GM12878 (cell line): ENCODE data around the gene GNA15. TPM values are rescaled to one million over a fixed set of nuclear protein-coding genes. Genes with fewer than 3 reads are reported as not detected.

ENCODE experiments used
- ATAC-seq: fragments of 200-7000 bp; cut with Tn5 transposase; 3 replicates; pipeline ENCODE4 v1.9.1; 2020; ENCODE audit warnings: mild to moderate bottlenecking, moderate library complexity
- BruUV-seq: library from RNA; stranded (reverse); fragments of 400-500 nt; replicated peaks from 2 replicates; lab custom pipeline; 2021; lab: Mats Ljungman, UMichigan
- CTCF ChIA-PET: fragments of 300-600 bp; sonication (Branson Sonifier 250); formaldehyde crosslinking; extraction: SDS; loops from one replicate; lab custom pipeline; 2021; ENCODE audit warnings: inconsistent platforms; lab: Yijun Ruan, JAX
- POLR2A ChIA-PET: fragments of 350-600 bp; formaldehyde crosslinking; extraction: SDS; loops from one replicate; lab custom pipeline; 2021; ENCODE audit warnings: inconsistent platforms; lab: Charles Lee
- RAD21 ChIA-PET: fragments of 300-600 bp; sonication (Branson Sonifier 250); formaldehyde crosslinking; loops from one replicate; lab custom pipeline; 2023; ENCODE audit warnings: antibody characterized with exemption; ENCODE audit not compliant: unreplicated experiment; lab: Charles Lee
- SMC1A ChIA-PET: fragments of 300-600 bp; sonication (Branson Sonifier 250); formaldehyde crosslinking; loops from one replicate; lab custom pipeline; 2023; ENCODE audit not compliant: unreplicated experiment, uncharacterized antibody; lab: Charles Lee
- DNase-seq: peaks from one replicate; pipeline ENCODE4 v3.0.0-alpha.2; 2011; ENCODE audit warnings: low read depth, low spot score
- FAIRE-seq: peaks from 3 replicates; lab custom pipeline; 2011; peaks lifted over from hg19 to GRCh38; lab: Jason Lieb, UNC
- H2AFZ ChIP-seq: 2 replicates; pipeline ENCODE4 v1.6.0; 2011; ENCODE audit warnings: low read depth, low read length, control low read depth; ENCODE audit not compliant: control insufficient read depth
- H3K27ac ChIP-seq: 2 replicates; pipeline ENCODE4 v1.5.1; 2011; ENCODE audit warnings: control low read depth; ENCODE audit not compliant: control insufficient read depth, insufficient read depth
- H3K27me3 ChIP-seq, 2 experiments: replicated peaks in 1 of 2; 2 replicates each; pipeline versions ENCODE4 v1.6.0 to v1.6.1; 2011; ENCODE audit warnings: low read length in 1 of 2; ENCODE audit not compliant: control insufficient read depth in 2 of 2, insufficient read depth in 2 of 2
- H3K36me3 ChIP-seq, 2 experiments: 2 replicates each; pipeline ENCODE4 v1.5.1; 2011; ENCODE audit warnings: low read length in 1 of 2; ENCODE audit not compliant: control insufficient read depth in 2 of 2, insufficient read depth in 2 of 2
- H3K4me1 ChIP-seq: 2 replicates; pipeline ENCODE4 v1.6.1; 2011; ENCODE audit warnings: mild to moderate bottlenecking, low read length, moderate library complexity, mixed read lengths; ENCODE audit not compliant: control insufficient read depth, insufficient read depth
- H3K4me2 ChIP-seq: 2 replicates; pipeline ENCODE4 v1.6.0; 2011; ENCODE audit warnings: control low read depth; ENCODE audit not compliant: control insufficient read depth, insufficient read depth
- H3K4me3 ChIP-seq: fragments of 200-600 bp; sonication (generic); 2 replicates; pipeline ENCODE4 v1.5.1; 2016
- H3K79me2 ChIP-seq: 2 replicates; pipeline ENCODE4 v1.6.0; 2011; ENCODE audit warnings: low read length; ENCODE audit not compliant: control insufficient read depth, insufficient read depth
- H3K9ac ChIP-seq: 2 replicates; pipeline ENCODE4 v1.8.0; 2011; ENCODE audit warnings: low read length, control low read depth, mixed read lengths; ENCODE audit not compliant: control insufficient read depth, insufficient read depth
- H3K9me3 ChIP-seq: replicated peaks from 3 replicates; pipeline ENCODE4 v1.5.1; 2011; ENCODE audit warnings: mild to moderate bottlenecking, low read length; ENCODE audit not compliant: control insufficient read depth, insufficient read depth
- H4K20me1 ChIP-seq: 2 replicates; pipeline ENCODE4 v1.6.0; 2011; ENCODE audit not compliant: control insufficient read depth, insufficient read depth
- BRCA1 ChIP-seq: IDR thresholded peaks from 2 replicates; pipeline ENCODE4 v1.6.1; 2011; ENCODE audit warnings: low read depth, low read length, improper control_type of control experiment
- FOXM1 ChIP-seq: IDR thresholded peaks from 2 replicates; pipeline ENCODE4 v1.6.1; 2012; ENCODE audit warnings: low read depth, mild to moderate bottlenecking, inconsistent platforms, low read length, moderate library complexity
- HDGF ChIP-seq: fragments of 450-650 bp; IDR thresholded peaks from 2 replicates; pipeline ENCODE4 v1.6.1; 2016; ENCODE audit warnings: antibody characterized with exemption
- IKZF1 ChIP-seq: fragments of 450-650 bp; conservative IDR thresholded peaks from 2 replicates; pipeline ENCODE4 v1.6.1; 2017; ENCODE audit warnings: antibody characterized with exemption, mild to moderate bottlenecking
- JUND ChIP-seq: IDR thresholded peaks from 2 replicates; pipeline ENCODE4 v1.6.1; 2012; ENCODE audit warnings: low read depth, mild to moderate bottlenecking, low read length, improper control_type of control experiment, moderate library complexity
- PAX5 ChIP-seq: IDR thresholded peaks from 2 replicates; pipeline ENCODE4 v1.6.1; 2011; ENCODE audit warnings: low read depth, low read length, borderline replicate concordance
- POU2F2 ChIP-seq: IDR thresholded peaks from 3 replicates; pipeline ENCODE4 v1.6.1; 2011; ENCODE audit warnings: low read depth, mild to moderate bottlenecking, low read length, borderline replicate concordance
- RCOR1 ChIP-seq: conservative IDR thresholded peaks from 2 replicates; pipeline ENCODE4 v1.6.1; 2012; ENCODE audit warnings: low read depth, low read length, improper control_type of control experiment
- TAF1 ChIP-seq: IDR thresholded peaks from 2 replicates; pipeline ENCODE4 v1.6.1; 2011; ENCODE audit warnings: mild to moderate bottlenecking, low read depth, low read length, borderline replicate concordance
- WGBS: methylation state at CpG from one replicate; pipeline ENCODE4 v1.1.6; 2016; ENCODE audit warnings: low lambda C conversion rate; ENCODE audit not compliant: insufficient replicate concordance, insufficient coverage; ENCODE audit errors: missing lambda C conversion rate; 5-methylcytosine and 5-hydroxymethylcytosine counted together
- in situ Hi-C: fragments of 300-500 bp; cut with MboI; formaldehyde crosslinking; loops from 9 replicates; pipeline ENCODE4 v1.14.3; 2018; ENCODE audit warnings: mixed read lengths
- intact Hi-C: fragments of 100-400 bp; cut with micrococcal nuclease; formaldehyde crosslinking; loops from one replicate; pipeline ENCODE4 v1.14.2; 2022; ENCODE audit not compliant: unreplicated experiment
- polyA plus RNA-seq, 11 experiments: library from polyadenylated mRNA; depleted of rRNA in 4 of 11; unstranded in 6 of 11; stranded (reverse) in 5 of 11; fragments of >200 nt; fragmentation: Nextera tagmentation in 4 of 11; fragmentation: Illumina TruSeq in 1 of 11; extraction: Ambion mirVana in 4 of 11; extraction: Trizol in 1 of 11; gene quantifications; 1 replicate in 1 of 11; 2 replicates in 10 of 11; pipeline versions ENCODE4 v1.2.1 to v1.2.3, GENCODE V29; 2011 to 2016; ENCODE audit warnings: inconsistent platforms in 2 of 11, missing spikeins in 2 of 11, low read depth in 1 of 11
- total RNA-seq, 4 experiments: library from RNA; depleted of rRNA in 3 of 4; stranded (reverse); fragments of >200 nt in 3 of 4; fragmentation: Illumina TruSeq in 1 of 4; extraction: Trizol in 1 of 4; gene quantifications; 2 replicates each; pipeline versions ENCODE4 v1.2.1 to v1.2.3, GENCODE V29; 2013 to 2021
- TF ChIP-seq, protein P1 (sequence below): fragments of 450-650 bp; IDR thresholded peaks from 2 replicates; pipeline ENCODE4 v1.6.1; 2017; ENCODE audit warnings: mild to moderate bottlenecking, moderate library complexity

GNA15 gene
- total and polyA plus RNA-seq, 10 of the 15 experiments (the other 5 are each of a cell fraction or from before 2014, with no cell fraction given) = 0.42 to 18.0 (median 9.4) TPM

GRCh38 chr19:3176715-3177501 lies 41.1 kb downstream of the GNA15 start:
- WGBS = 38% methylated on average over 10 of the region's 11 CpGs
- peak overlapping the region; percentile 42 for H3K9ac ChIP-seq
- no peaks in the 10 kb centered on the region for H3K36me3 ChIP-seq
- TF ChIP-seq BRCA1 (no peak), HDGF (peak; percentile 76; the same call in 1 of the 2 replicates), RCOR1 (no peak)
- H3K27me3 ChIP-seq = no peaks in the 10 kb centered on the region
- DNase-seq (no peak), ATAC-seq (peak; percentile 5; the same call in 1 of the 3 replicates), FAIRE-seq (no peak)
- H3K27ac ChIP-seq = peak overlapping the region; percentile 69
- in situ Hi-C loops = no loop called here
- peaks cover 45% of the 10 kb centered on the region for H3K79me2 ChIP-seq
- no TSS peak for BruUV-seq
- peak overlapping the region; percentile 75 for H3K4me2 ChIP-seq
- H4K20me1 ChIP-seq = no peaks in the 10 kb centered on the region; the same call in 1 of the 2 replicates
- RAD21 ChIA-PET = no interaction called here
- intact Hi-C loops = no loop called here
- SMC1A ChIA-PET = no interaction called here
- H3K9me3 ChIP-seq = no peaks in the 10 kb centered on the region
- H2AFZ ChIP-seq = no peak overlapping the region; the same call in 1 of the 2 replicates
- H3K4me1 ChIP-seq = peaks cover 22% of the 10 kb centered on the region
- CTCF ChIA-PET = interaction anchor here (0.5 kb wide), 1 partner anchor 10 kb away, joined by 4 read pairs; no protein-coding TSS in a partner anchor
- H3K4me3 ChIP-seq = peak overlapping the region; percentile 29; the same call in 1 of the 2 replicates
- POLR2A ChIA-PET = interaction anchor here (0.5 kb wide), 1 partner anchor 88 kb away, joined by 3 read pairs; no protein-coding TSS in a partner anchor

GRCh38 chr19:3178377-3178972 lies 42.6 kb downstream of the GNA15 start, which contains the start of gene S1PR4:
S1PR4 (plus strand) TSS chr19:3178769; CDS start chr19:3178793, 24 bp downstream.
- Histone ChIP-seq H3K79me2 (peaks cover 49% of the 10 kb centered on the region), H2AFZ (peak within 1 kb of the TSS; percentile 58), H3K27me3 (no peaks in the 10 kb centered on the region), H3K4me1 (peaks cover 22% of the 10 kb centered on the region), H3K9ac (peak within 1 kb of the TSS; percentile 89), H3K27ac (peak within 1 kb of the TSS; percentile 95), H3K4me3 (peak within 1 kb of the TSS; percentile 81), H3K9me3 (no peaks in the 10 kb centered on the region), H3K36me3 (no peaks in the 10 kb centered on the region), H3K4me2 (peak within 1 kb of the TSS; percentile 75), H4K20me1 (no peaks in the 10 kb centered on the region; the same call in 1 of the 2 replicates)
- intact Hi-C loops = no loop called here
- ChIA-PET CTCF (interaction anchor here (0.5 kb wide), 1 partner anchor 97 kb away, joined by 3 read pairs; no protein-coding TSS in a partner anchor), SMC1A (no interaction called here), POLR2A (interaction anchor here (1.0 to 1.1 kb wide), 2 partner anchors 46 to 50 kb away, joined by 3 read pairs; no protein-coding TSS in a partner anchor), RAD21 (no interaction called here)
- FAIRE-seq (no peak), DNase-seq (no peak), ATAC-seq (peak; percentile 72)
- WGBS = 1% methylated on average over 40 of the region's 42 CpGs
- in situ Hi-C loops = no loop called here
- no TSS peak for BruUV-seq
- TF ChIP-seq IKZF1 = peak; percentile 45; the same call in 1 of the 2 replicates
- no peak for TF ChIP-seq JUND
- TF ChIP-seq POU2F2 = peak; percentile 39; the same call in 1 of the 3 replicates
- 0 out of 2 replicates have a peak, but pooled peaks have one; percentile 28 for TF ChIP-seq TAF1
- no peak for TF ChIP-seq PAX5
- no peak for TF ChIP-seq FOXM1
- TF ChIP-seq, protein P1, sequence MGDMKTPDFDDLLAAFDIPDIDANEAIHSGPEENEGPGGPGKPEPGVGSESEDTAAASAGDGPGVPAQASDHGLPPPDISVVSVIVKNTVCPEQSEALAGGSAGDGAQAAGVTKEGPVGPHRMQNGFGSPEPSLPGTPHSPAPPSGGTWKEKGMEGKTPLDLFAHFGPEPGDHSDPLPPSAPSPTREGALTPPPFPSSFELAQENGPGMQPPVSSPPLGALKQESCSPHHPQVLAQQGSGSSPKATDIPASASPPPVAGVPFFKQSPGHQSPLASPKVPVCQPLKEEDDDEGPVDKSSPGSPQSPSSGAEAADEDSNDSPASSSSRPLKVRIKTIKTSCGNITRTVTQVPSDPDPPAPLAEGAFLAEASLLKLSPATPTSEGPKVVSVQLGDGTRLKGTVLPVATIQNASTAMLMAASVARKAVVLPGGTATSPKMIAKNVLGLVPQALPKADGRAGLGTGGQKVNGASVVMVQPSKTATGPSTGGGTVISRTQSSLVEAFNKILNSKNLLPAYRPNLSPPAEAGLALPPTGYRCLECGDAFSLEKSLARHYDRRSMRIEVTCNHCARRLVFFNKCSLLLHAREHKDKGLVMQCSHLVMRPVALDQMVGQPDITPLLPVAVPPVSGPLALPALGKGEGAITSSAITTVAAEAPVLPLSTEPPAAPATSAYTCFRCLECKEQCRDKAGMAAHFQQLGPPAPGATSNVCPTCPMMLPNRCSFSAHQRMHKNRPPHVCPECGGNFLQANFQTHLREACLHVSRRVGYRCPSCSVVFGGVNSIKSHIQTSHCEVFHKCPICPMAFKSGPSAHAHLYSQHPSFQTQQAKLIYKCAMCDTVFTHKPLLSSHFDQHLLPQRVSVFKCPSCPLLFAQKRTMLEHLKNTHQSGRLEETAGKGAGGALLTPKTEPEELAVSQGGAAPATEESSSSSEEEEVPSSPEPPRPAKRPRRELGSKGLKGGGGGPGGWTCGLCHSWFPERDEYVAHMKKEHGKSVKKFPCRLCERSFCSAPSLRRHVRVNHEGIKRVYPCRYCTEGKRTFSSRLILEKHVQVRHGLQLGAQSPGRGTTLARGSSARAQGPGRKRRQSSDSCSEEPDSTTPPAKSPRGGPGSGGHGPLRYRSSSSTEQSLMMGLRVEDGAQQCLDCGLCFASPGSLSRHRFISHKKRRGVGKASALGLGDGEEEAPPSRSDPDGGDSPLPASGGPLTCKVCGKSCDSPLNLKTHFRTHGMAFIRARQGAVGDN = peak; percentile 66
